HG03520 (cell line): ENCODE data around the gene APOB.

Experiments
- ATAC-seq: cut with Tn5 transposase; IDR thresholded peaks from one replicate; pipeline ENCODE4 v1.9.1; 2021; ENCODE audit warnings: mild to moderate bottlenecking, moderate library complexity; ENCODE audit not compliant: unreplicated experiment

APOB gene

GRCh38 chr2:21047141-21048009 is 3.5 kb upstream of the APOB start:
- no peak for ATAC-seq

GRCh38 chr2:21046506-21046905 is 2.6 kb upstream of the APOB start:
- no peak for ATAC-seq

- ATAC-seq = no peak
Measured at GRCh38 chr2:21044694-21045371, 960 bp upstream of the APOB start.

GRCh38 chr2:21042958-21043743 is 722 bp downstream of the APOB start:
- ATAC-seq = peak; percentile 68

GRCh38 chr2:21042708-21042957 is 1.2 kb downstream of the APOB start:
- ATAC-seq = no peak

- ATAC-seq = no peak
Measured at GRCh38 chr2:21041943-21042707, 1.7 kb downstream of the APOB start.

- no peak for ATAC-seq
Measured at GRCh38 chr2:21041462-21041861, 2.4 kb downstream of the APOB start.

GRCh38 chr2:21040468-21041377 is 3.1 kb downstream of the APOB start:
- ATAC-seq = no peak

- no peak for ATAC-seq
Measured at GRCh38 chr2:21039979-21040467, 3.9 kb downstream of the APOB start.

- ATAC-seq = no peak
Measured at GRCh38 chr2:21039080-21039556, 4.8 kb downstream of the APOB start.

GRCh38 chr2:21038403-21039073 is 5.3 kb downstream of the APOB start:
- no peak for ATAC-seq

GRCh38 chr2:21037671-21038108 is 6.2 kb downstream of the APOB start:
- no peak for ATAC-seq

GRCh38 chr2:21036708-21037670 is 6.9 kb downstream of the APOB start:
- ATAC-seq = no peak

GRCh38 chr2:21035974-21036707 is 7.7 kb downstream of the APOB start:
- no peak for ATAC-seq

GRCh38 chr2:21035282-21035973 is 8.4 kb downstream of the APOB start:
- ATAC-seq = no peak

GRCh38 chr2:21034972-21035279 is 8.9 kb downstream of the APOB start:
- no peak for ATAC-seq
